Activated T-helper 1 cell treated with anti-CD3 and anti-CD28 coated beads, Interleukin-12 subunit alpha, Interleukin-12 subunit beta, Interleukin-2, Interleukin-4 antibody, amounts not matched to agents 30 ng/mL and 10 ng/mL and 1 ng/mL, durations not matched to agents 14 hours and 24 hours and 36 hours (primary cell): ENCODE measurements around the gene MLF2. TPM values are rescaled to one million over a fixed set of nuclear protein-coding genes. Genes with fewer than 3 reads are reported as not detected.
"Not testable (repeated sequence)": the region's sequence is repeated elsewhere in the genome, so short reads cannot be mapped to it uniquely, and the experiment has no call there.

Experiments used
- DNase-seq: peaks from one replicate; pipeline ENCODE4 v3.0.0; 2021; ENCODE audit warnings: low spot score
- H3K27ac Mint-ChIP-seq: one replicate; pipeline ENCODE4 v1.8.0; 2021; ENCODE audit warnings: mild to moderate bottlenecking, mixed read lengths
- H3K27me3 Mint-ChIP-seq: one replicate; pipeline ENCODE4 v1.8.0; 2022; ENCODE audit warnings: mild to moderate bottlenecking, moderate library complexity, mixed read lengths; ENCODE audit not compliant: insufficient read depth
- H3K36me3 Mint-ChIP-seq: one replicate; pipeline ENCODE4 v1.8.0; 2021; ENCODE audit warnings: low read depth, mixed read lengths
- H3K4me1 Mint-ChIP-seq: one replicate; pipeline ENCODE4 v1.8.0; 2021; ENCODE audit warnings: low read depth, mixed read lengths
- H3K4me3 Mint-ChIP-seq: one replicate; pipeline ENCODE4 v1.8.0; 2021; ENCODE audit warnings: mild to moderate bottlenecking, moderate library complexity, mixed read lengths
- H3K9me3 Mint-ChIP-seq: one replicate; pipeline ENCODE4 v1.8.0; 2021; ENCODE audit warnings: mixed read lengths
- intact Hi-C: fragments of 100-400 bp; cut with micrococcal nuclease; formaldehyde crosslinking; loops from one replicate; pipeline ENCODE4 v1.15.1; 2024
- total RNA-seq: library from RNA; stranded (reverse); gene quantifications from 2 replicates; pipeline ENCODE4 v1.2.3, GENCODE V29; 2022

Gene MLF2
- total RNA-seq, 1 donor from 2014 or later, result 159 TPM

DNA sequence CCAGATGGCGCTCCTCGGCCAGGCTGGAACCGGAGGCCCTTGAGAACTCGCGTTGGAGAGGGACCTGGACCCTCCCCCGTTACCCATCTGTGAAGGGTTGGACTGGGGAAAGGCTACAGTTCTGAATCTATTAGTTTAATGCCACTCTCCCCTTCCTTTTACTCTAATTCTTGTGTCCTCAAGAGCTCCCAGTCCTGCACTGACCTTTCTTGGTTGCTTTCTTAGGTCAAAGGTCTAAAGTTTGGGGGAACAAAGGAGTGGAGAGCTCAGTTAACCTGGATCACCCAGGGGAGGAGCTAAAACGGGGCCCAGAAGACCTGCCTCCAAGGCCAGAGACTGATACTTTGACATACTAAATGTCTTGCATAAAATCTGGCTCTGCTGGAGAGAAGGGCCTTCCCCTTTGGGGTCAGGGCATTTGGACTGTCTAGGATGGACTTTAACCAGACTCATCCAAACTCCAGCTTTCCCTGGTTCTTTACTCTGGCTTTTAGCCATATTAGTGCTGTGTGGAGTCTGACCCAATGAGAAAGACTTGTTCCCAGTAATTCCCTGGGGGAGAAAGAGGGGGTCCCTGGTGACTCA is 923 bp upstream of the MLF2 start:
- DNase-seq, result no peak
- Mint-ChIP-seq H3K36me3 (peaks cover 26% of the 10 kb centered on the region), H3K27me3 (no peaks in the 10 kb centered on the region), H3K4me1 (peaks cover 38% of the 10 kb centered on the region), H3K4me3 (peak overlapping the region; percentile 94), H3K9me3 (no peaks in the 10 kb centered on the region), H3K27ac (peak overlapping the region; percentile 96)
- intact Hi-C loops, result loop anchor here (1.0 kb wide), 12 partner anchors 10 to 260 kb away; partner anchors contain the start of genes CD4, CHD4, COPS7A and IFFO1

DNA sequence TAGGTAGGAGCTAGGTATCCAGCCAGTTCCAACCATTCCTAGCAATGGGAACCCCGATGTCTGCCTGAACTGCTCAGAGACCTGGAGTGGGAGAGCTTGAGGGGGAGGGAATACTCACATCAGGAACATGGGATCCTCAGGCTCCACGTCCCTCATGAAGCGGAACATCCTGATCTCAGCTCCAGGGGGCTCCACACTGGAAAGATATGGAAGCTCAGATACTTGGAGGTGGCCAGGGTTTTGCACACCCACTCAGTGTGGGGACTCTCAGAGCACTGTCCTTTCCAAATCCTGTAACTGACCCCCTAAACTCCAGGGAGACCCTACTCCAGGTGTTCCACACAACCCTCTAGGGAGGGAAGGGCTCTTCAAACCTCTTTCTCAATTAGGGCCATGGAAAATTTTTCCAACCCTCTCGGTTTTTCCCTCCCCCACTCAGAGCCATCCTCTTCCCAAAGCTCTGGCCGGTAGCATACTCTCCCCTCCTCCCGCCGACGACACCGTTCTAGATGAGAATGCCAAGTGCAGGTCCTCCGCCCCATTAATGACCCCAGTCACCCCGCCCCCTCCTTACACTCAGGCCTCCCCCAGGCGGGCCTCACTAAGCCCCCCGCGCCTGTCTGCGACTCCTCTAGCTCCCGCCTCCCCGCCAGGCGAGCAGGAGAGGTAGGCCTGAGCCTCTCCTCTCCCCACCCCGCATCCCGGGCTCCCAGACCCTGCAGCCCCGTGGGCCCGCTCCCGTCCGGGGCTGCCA is 597 bp downstream of the MLF2 start:
- H3K4me3 Mint-ChIP-seq, result peak overlapping the region; percentile 94
- peaks cover 32% of the 10 kb centered on the region for H3K4me1 Mint-ChIP-seq
- no peaks in the 10 kb centered on the region for H3K9me3 Mint-ChIP-seq
- no peaks in the 10 kb centered on the region for H3K27me3 Mint-ChIP-seq
- peaks cover 36% of the 10 kb centered on the region for H3K36me3 Mint-ChIP-seq
- DNase-seq, result no peak
- peak overlapping the region; percentile 89 for H3K27ac Mint-ChIP-seq
- intact Hi-C loops, result no loop called here

DNA sequence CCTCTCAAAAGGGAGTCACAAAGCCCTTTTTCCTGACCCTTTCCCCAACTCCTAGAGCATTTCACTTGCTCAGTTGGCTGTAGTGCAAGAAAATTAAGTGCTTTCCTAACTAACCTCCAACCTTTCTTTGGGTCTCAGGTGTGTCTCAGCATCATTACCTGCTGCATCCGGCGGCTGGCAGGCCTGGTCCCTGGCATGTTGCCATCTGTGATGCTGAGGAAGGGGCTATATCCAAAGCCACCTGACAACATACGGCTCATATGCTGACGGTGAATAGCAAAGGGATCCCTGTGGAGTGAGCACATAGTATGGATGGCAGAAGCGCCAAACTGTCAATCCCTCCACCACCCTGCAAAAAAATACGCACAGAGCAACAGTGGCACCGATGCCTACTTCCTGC is 1.2 kb downstream of the MLF2 start:
- Mint-ChIP-seq H3K36me3 (peaks cover 40% of the 10 kb centered on the region), H3K4me1 (peaks cover 32% of the 10 kb centered on the region), H3K9me3 (no peaks in the 10 kb centered on the region), H3K4me3 (peak overlapping the region; percentile 94), H3K27ac (peak overlapping the region; percentile 47), H3K27me3 (no peaks in the 10 kb centered on the region)
- intact Hi-C loops, result no loop called here
- DNase-seq, result no peak

DNA sequence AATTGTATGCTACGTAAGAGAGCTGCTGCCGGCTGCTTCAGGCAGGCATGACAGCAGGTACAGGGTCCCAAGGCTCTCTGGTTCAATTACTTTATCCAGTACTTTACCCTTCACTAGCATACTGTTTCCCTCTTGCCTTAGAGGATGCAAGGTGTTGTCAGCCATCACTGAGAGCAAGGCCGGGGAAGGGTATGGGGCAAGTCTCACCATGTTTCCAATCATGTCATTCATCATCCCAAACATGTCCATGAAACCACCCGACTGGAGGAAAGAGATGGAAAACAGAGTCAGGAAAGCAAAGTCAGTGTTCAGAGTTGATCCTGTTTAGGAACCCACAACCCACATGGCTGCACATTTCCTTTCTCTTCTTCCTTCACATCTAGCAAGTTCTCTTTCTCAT is 2.4 kb downstream of the MLF2 start:
- H3K4me3 Mint-ChIP-seq, result peak overlapping the region; percentile 54
- no peaks in the 10 kb centered on the region for H3K9me3 Mint-ChIP-seq
- no peak overlapping the region for H3K27ac Mint-ChIP-seq
- DNase-seq, result no peak
- no peaks in the 10 kb centered on the region for H3K27me3 Mint-ChIP-seq
- H3K4me1 Mint-ChIP-seq, result peaks cover 38% of the 10 kb centered on the region
- peaks cover 42% of the 10 kb centered on the region for H3K36me3 Mint-ChIP-seq
- intact Hi-C loops, result no loop called here

DNA sequence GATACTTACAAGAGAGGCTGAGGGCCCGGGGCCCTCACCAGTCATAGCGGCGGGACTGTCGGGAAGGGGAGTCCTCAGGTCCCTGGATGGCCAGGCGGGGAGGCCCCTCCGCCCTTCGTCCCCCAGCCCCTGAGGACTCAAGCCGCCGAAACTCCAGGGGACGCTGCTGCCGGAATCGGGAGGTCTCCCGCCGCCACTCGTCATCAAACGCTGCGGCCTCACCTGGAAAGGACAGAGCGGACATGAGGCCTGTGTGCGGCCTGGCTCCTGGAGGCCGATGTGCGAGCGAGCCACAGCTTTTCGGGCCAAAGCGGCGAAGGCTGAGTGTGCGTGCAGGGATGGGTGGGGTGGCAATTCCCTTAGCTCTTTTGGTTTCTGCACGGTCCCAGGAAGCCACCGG is 4.2 kb downstream of the MLF2 start:
- Mint-ChIP-seq H3K27me3 (no peaks in the 10 kb centered on the region), H3K4me1 (peaks cover 40% of the 10 kb centered on the region), H3K36me3 (peaks cover 46% of the 10 kb centered on the region), H3K4me3 (no peak overlapping the region), H3K9me3 (no peaks in the 10 kb centered on the region), H3K27ac (no peak overlapping the region)
- no peak for DNase-seq
- intact Hi-C loops, result no loop called here

DNA sequence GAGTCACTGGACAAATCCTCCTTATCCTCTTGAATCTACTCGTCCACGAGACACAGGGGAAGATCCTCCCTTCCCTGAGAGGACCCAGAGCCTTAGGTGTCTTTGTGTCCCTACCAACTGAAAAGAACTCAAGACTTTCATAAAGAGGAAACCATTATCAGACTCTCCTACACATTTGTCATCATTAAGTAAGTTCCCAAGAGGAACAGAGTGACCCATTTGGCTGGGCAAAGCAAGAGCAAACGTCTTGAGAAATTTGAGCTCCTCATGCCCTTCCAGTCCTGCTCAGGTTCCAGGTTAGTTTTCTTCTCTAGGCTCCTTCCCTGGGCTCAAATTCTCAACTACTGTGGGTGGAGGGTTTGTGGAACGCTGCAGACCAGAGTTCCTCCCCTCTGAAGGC is 5.7 kb downstream of the MLF2 start:
- Mint-ChIP-seq H3K27ac (peak overlapping the region; percentile 78), H3K9me3 (peaks cover 6% of the 10 kb centered on the region), H3K27me3 (no peaks in the 10 kb centered on the region), H3K36me3 (peaks cover 44% of the 10 kb centered on the region), H3K4me1 (peaks cover 45% of the 10 kb centered on the region), H3K4me3 (no peak overlapping the region)
- intact Hi-C loops, result no loop called here
- no peak for DNase-seq

DNA sequence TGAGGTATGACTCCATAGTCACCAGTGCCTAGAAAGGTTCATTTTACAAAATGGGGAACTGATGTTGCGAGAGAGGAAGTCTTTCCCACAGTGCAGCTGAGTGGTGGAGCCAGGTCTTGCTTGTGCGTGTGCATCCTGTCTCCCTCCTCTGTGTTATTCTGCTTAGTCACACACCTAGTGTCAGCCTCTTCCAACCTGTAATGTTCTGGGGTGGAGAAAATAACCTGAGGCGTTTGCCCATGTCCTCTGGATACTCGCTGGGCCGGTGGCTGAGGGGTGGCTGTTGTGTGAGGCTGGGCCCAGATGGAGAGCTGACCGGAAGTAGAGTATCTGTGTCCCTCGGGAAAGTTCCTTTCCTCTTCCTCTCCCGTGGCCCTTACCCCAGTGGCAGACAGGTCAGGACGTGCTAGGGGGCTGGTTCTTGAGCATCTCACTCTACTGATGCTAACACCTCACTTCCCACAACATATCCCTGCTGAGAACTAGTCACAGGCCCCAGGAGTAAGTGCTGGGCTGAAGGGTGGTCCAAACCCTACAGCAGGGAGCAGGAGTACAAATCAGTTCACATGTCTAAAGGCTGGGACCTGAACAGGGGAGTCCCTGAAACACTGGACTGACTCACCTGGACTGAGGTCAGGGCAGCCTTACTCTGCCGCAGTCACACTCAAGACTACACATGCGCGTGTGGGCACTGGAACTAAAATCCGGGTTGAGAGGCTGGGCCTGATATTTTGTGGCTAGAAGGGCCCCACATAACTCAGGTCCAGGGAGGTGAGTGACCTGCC is 7.0 kb downstream of the MLF2 start:
- no peak overlapping the region for H3K4me3 Mint-ChIP-seq
- H3K36me3 Mint-ChIP-seq, result peaks cover 35% of the 10 kb centered on the region
- DNase-seq, result peak; percentile 29
- no peaks in the 10 kb centered on the region for H3K27me3 Mint-ChIP-seq
- intact Hi-C loops, result no loop called here
- peak overlapping the region; percentile 87 for H3K27ac Mint-ChIP-seq
- peaks cover 32% of the 10 kb centered on the region for H3K4me1 Mint-ChIP-seq
- H3K9me3 Mint-ChIP-seq, result peaks cover 6% of the 10 kb centered on the region

DNA sequence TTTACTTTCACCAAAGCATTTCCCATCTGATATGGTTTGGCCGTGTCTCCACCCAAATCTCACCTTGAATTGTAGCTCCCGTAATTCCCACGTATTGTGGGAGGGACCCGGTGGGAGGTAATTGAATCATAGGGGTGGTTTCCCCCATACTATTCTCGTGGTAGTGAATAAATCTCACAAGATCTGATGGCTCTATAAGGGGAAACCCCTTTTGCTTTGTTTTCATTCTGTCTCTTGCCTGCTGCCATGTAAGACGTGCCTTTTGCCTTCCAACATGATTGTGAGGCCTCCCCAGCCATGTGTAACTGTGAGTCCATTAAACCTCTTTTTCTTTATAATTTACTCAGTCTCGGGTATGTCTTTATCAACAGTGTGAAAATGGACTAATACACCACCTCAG is 9.6 kb downstream of the MLF2 start:
- H3K4me1 Mint-ChIP-seq, result peaks cover 27% of the 10 kb centered on the region
- H3K4me3 Mint-ChIP-seq, DNase-seq, H3K9me3 Mint-ChIP-seq, H3K27me3 Mint-ChIP-seq: not testable (repeated sequence)
- peaks cover 19% of the 10 kb centered on the region for H3K36me3 Mint-ChIP-seq
- H3K27ac Mint-ChIP-seq, result peak overlapping the region; percentile 27
- intact Hi-C loops, result loop anchor here (1.0 kb wide), 1 partner anchor 19 kb away; the partner anchor contains the start of gene COPS7A

DNA sequence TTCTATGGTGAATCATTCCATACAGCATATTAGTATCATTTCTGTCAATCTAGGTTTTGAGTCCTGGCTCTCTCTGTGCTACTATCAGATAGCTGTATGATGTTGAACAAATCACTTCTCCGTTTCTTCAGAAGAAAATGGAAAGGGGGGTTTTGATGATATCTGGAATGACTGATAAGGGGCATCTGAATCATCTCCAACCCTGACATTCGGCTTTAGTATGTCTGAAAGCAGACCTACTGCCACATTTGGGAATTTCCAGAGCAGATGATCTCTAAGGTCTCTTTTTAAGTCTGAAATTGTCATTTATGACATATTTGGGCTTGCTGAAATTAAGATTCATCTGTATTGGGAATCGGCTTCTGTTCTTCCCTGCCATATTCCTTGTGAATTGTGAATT is 10.1 kb downstream of the MLF2 start:
- H3K9me3 Mint-ChIP-seq, result peaks cover 6% of the 10 kb centered on the region
- no peaks in the 10 kb centered on the region for H3K27me3 Mint-ChIP-seq
- no peak for DNase-seq
- H3K4me3 Mint-ChIP-seq, result no peak overlapping the region
- peaks cover 27% of the 10 kb centered on the region for H3K4me1 Mint-ChIP-seq
- intact Hi-C loops, result loop anchor here (1.0 kb wide), 1 partner anchor 19 kb away; the partner anchor contains the start of gene COPS7A
- peaks cover 14% of the 10 kb centered on the region for H3K36me3 Mint-ChIP-seq
- H3K27ac Mint-ChIP-seq, result peak overlapping the region; percentile 27

DNA sequence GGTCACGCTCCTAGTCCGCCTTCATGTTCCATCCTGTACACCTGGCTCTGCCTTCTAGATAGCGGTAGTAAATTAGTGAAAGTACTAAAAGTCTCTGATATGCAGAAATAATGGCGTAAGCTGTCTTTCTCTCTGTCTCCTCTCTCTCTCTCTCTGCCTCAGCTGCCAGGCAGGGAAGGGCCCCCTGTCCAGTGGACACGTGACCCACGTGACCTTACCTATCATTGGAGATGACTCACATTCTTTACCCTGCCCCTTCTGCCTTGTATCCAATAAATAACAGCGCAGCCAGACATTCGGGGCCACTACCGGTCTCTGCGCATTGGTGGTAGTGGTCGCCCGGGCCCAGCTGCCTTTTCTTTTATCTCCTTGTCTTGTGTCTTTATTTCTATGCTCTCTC is 10.9 kb downstream of the MLF2 start:
- H3K4me1 Mint-ChIP-seq, result peaks cover 27% of the 10 kb centered on the region
- H3K27me3 Mint-ChIP-seq, intact Hi-C loops, H3K4me3 Mint-ChIP-seq, H3K9me3 Mint-ChIP-seq, DNase-seq, H3K36me3 Mint-ChIP-seq, H3K27ac Mint-ChIP-seq: not testable (repeated sequence)

DNA sequence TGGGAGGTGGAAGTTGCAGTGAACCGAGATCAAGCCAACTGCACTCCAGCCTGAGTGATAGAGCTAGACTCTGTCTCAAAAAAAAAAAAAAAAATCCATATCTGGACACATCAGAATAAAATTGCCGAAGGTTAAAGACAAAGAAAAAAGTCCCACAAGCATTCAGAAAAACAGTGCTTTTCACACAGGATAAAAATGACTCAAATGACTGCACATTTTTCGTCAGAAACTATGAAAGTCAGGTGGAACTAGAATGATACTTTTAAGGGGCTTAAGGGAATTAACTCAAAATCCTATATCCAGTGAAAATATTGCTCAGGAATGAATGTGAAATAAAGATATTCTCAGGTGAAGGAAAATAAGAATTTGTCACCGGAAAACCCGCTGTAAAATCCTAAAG is 16.2 kb downstream of the MLF2 start:
- H3K4me3 Mint-ChIP-seq, result no peak overlapping the region
- H3K27me3 Mint-ChIP-seq, result no peaks in the 10 kb centered on the region
- intact Hi-C loops, result no loop called here
- peaks cover 5% of the 10 kb centered on the region for H3K4me1 Mint-ChIP-seq
- no peak for DNase-seq
- peaks cover 2% of the 10 kb centered on the region for H3K36me3 Mint-ChIP-seq
- H3K9me3 Mint-ChIP-seq, result no peaks in the 10 kb centered on the region
- no peak overlapping the region for H3K27ac Mint-ChIP-seq

DNA sequence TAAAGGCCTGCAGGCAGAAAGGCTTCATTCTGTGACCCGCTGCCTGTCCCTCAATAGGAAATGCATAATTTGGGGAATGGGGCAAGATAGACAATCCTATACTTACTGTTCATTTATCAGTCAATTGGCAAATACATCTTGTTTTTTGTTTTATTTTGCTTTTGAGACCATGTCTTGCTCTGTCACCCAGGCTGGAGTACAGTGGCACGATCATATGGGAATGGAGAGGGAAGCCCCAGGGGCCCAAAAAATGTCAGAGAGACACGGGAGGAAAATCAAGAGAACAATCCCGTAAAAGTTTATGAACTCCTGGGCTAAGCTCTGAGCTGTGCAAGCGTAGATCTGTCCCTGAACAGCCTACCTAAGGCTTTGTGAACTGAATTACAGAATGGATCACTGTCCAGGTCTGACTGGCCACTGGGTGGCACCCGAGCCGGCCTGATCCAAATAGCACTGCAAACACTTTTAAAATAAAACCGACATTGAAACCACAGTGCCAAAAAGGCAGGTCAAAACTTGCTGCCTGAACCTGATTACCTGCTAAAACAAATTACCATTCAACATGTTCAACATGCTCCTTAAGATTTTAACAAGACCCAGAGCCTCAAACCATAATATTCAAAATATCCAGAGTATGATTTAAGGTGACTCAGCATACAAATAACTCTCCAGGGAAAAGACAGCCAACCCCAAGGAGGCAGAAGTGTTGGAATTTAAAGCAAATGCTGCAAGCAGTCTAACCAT is 17.3 kb downstream of the MLF2 start:
- no peak overlapping the region for H3K4me3 Mint-ChIP-seq
- peak; percentile 20 for DNase-seq
- H3K4me1 Mint-ChIP-seq, result peaks cover 5% of the 10 kb centered on the region
- peaks cover 8% of the 10 kb centered on the region for H3K36me3 Mint-ChIP-seq
- H3K27me3 Mint-ChIP-seq, result no peaks in the 10 kb centered on the region
- intact Hi-C loops, result loop anchor here (1.0 kb wide), 2 partner anchors 45 to 90 kb away; no protein-coding TSS in a partner anchor
- H3K9me3 Mint-ChIP-seq, result no peaks in the 10 kb centered on the region
- H3K27ac Mint-ChIP-seq, result no peak overlapping the region
